ENCODE results near the gene UBE2F. TPM values are rescaled to one million over a fixed set of nuclear protein-coding genes. Genes with fewer than 3 reads are reported as not detected.

Gene UBE2F
- total RNA-seq, 1 experiment from 2014 or later, result 62.1 TPM

GRCh38 chr2:237966250-237966564 lies 607 bp upstream of the UBE2F start:
- Histone ChIP-seq H4K5ac (ENCODE audit: insufficient read length, low read depth, low read length) (no peak overlapping the region), H2AFZ (ENCODE audit: low read length) (no peak overlapping the region), H2BK20ac (ENCODE audit: low read depth, low read length, poor library complexity, severe bottlenecking) (no peak overlapping the region), H2BK5ac (ENCODE audit: insufficient read length, low read length) (no peak overlapping the region), H3K79me1 (ENCODE audit: insufficient read depth, low read depth, low read length, poor library complexity, severe bottlenecking) (peaks cover 8% of the 10 kb centered on the region), H3K27ac (ENCODE audit: insufficient read length, low read depth, low read length) (no peak overlapping the region), H2BK12ac (ENCODE audit: insufficient read length, low read depth, low read length) (no peak overlapping the region), H2BK15ac (ENCODE audit: low read depth, low read length) (no peak overlapping the region), H3K23me2 (ENCODE audit: insufficient read length, low read depth, low read length, poor library complexity, severe bottlenecking) (peaks cover 10% of the 10 kb centered on the region), H3K27me3 (ENCODE audit: insufficient read depth, low read length) (no peaks in the 10 kb centered on the region), H3T11ph (ENCODE audit: low read length) (no peak overlapping the region), H3K14ac (ENCODE audit: insufficient read depth, low read length) (no peak overlapping the region), H3K4me1 (ENCODE audit: insufficient read depth, low read length) (peaks cover 6% of the 10 kb centered on the region), H3K4me2 (ENCODE audit: insufficient read depth, insufficient read length, low read length) (peak overlapping the region; percentile 53), H3K9ac (ENCODE audit: extremely low read depth, insufficient read length, low read length) (peak overlapping the region; percentile 11), H4K20me1 (ENCODE audit: control insufficient read depth, insufficient read depth, insufficient read length) (peaks cover 2% of the 10 kb centered on the region), H3K18ac (ENCODE audit: insufficient read length, low read depth, low read length) (no peak overlapping the region), H3K23ac (ENCODE audit: insufficient read length, low read depth, low read length) (no peak overlapping the region), H3K79me2 (ENCODE audit: insufficient read depth, low read length) (peaks cover 30% of the 10 kb centered on the region; the same call in 1 of the 2 replicates), H3K9me3 (ENCODE audit: control insufficient read depth, low read depth, low read length) (peaks cover 12% of the 10 kb centered on the region), H4K91ac (ENCODE audit: insufficient read length, low read depth, low read length) (no peak overlapping the region), H3K4ac (ENCODE audit: low read depth, low read length) (no peak overlapping the region), H4K8ac (replicated peaks; ENCODE audit: insufficient read length, low read depth, low read length) (no peak overlapping the region), H2BK120ac (ENCODE audit: low read depth, low read length, poor library complexity, severe bottlenecking) (no peak overlapping the region), H3K56ac (ENCODE audit: insufficient read length, low read depth, low read length) (no peak overlapping the region), H2AK5ac (ENCODE audit: insufficient read length, low read length) (no peak overlapping the region)
- TF ChIP-seq, protein P1, sequence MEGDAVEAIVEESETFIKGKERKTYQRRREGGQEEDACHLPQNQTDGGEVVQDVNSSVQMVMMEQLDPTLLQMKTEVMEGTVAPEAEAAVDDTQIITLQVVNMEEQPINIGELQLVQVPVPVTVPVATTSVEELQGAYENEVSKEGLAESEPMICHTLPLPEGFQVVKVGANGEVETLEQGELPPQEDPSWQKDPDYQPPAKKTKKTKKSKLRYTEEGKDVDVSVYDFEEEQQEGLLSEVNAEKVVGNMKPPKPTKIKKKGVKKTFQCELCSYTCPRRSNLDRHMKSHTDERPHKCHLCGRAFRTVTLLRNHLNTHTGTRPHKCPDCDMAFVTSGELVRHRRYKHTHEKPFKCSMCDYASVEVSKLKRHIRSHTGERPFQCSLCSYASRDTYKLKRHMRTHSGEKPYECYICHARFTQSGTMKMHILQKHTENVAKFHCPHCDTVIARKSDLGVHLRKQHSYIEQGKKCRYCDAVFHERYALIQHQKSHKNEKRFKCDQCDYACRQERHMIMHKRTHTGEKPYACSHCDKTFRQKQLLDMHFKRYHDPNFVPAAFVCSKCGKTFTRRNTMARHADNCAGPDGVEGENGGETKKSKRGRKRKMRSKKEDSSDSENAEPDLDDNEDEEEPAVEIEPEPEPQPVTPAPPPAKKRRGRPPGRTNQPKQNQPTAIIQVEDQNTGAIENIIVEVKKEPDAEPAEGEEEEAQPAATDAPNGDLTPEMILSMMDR (conservative IDR thresholded peaks at IDR 0.05), result no peak
- DNase-seq, result no peak
- no peaks in the 10 kb centered on the region; the same call in 1 of the 2 replicates for H3K27me3 Mint-ChIP-seq (ENCODE audit: low read depth)
- WGBS (ENCODE audit: extremely low coverage, insufficient read length, low lambda C conversion rate), result no CpG with 5 or more reads among the region's 15 CpGs
- peaks cover 4 to 13% (median 10%) of the 10 kb centered on the region in 3 experiments; a peak in 6 of 7 replicates for H3K36me3 Mint-ChIP-seq (ENCODE audit: insufficient read depth in 1 of 3, low read depth in 3 of 3)
- peaks cover 30% of the 10 kb centered on the region in 2 experiments for H3K4me1 Mint-ChIP-seq
- peak overlapping the region in 2 of 3 experiments; percentile 32 to 90; a peak in 2 of 7 replicates for H3K27ac Mint-ChIP-seq
- peaks cover 15% of the 10 kb centered on the region in 2 experiments for H3K9me3 Mint-ChIP-seq
- H3K4me3 Mint-ChIP-seq, result peak overlapping the region; percentile 80 to 81

Measured in H9 (cell line).